GM23338 (cell line): ENCODE measurements around the gene ZC3H12C. TPM values are rescaled to one million over a fixed set of nuclear protein-coding genes. Genes with fewer than 3 reads are reported as not detected.

Experiments used
- ATAC-seq: fragments of 200-7000 bp; cut with Tn5 transposase; 3 replicates; pipeline ENCODE4 v1.9.1; 2020
- DNase-seq: peaks from one replicate; pipeline ENCODE4 v3.0.0-alpha.2; 2015; ENCODE audit warnings: low spot score
- H2AFZ ChIP-seq: fragments of 200-600 bp; sonication (generic); 2 replicates; pipeline ENCODE4 v1.8.0; 2016; ENCODE audit warnings: antibody characterized with exemption, mild to moderate bottlenecking, moderate library complexity
- H3F3A ChIP-seq: fragments of 200-600 bp; sonication (generic); replicated peaks from 2 replicates; pipeline ENCODE4 v1.8.0; 2017; ENCODE audit warnings: antibody characterized with exemption, mixed run types, low read depth
- H3K27ac ChIP-seq: fragments of 200-600 bp; sonication (generic); 2 replicates; pipeline ENCODE4 v1.6.1; 2016; ENCODE audit warnings: low read depth
- H3K27me3 ChIP-seq: fragments of 200-600 bp; sonication (generic); 2 replicates; pipeline ENCODE4 v1.8.0; 2016; ENCODE audit warnings: mild to moderate bottlenecking, mixed run types, moderate library complexity; ENCODE audit not compliant: insufficient read depth
- H3K36me3 ChIP-seq: fragments of 200-600 bp; sonication (generic); 2 replicates; pipeline ENCODE4 v1.8.0; 2016; ENCODE audit warnings: mild to moderate bottlenecking; ENCODE audit not compliant: insufficient read depth
- H3K4me1 ChIP-seq: fragments of 200-600 bp; sonication (generic); 2 replicates; pipeline ENCODE4 v1.8.0; 2016; ENCODE audit warnings: mild to moderate bottlenecking, moderate library complexity; ENCODE audit not compliant: insufficient read depth
- H3K4me2 ChIP-seq: fragments of 200-600 bp; sonication (generic); 2 replicates; pipeline ENCODE4 v1.7.1; 2017; ENCODE audit warnings: mixed run types
- H3K4me3 ChIP-seq: fragments of 200-600 bp; sonication (generic); 2 replicates; pipeline ENCODE4 v1.6.1; 2016; ENCODE audit warnings: mixed run types
- H3K79me2 ChIP-seq: fragments of 200-600 bp; sonication (generic); replicated peaks from 2 replicates; pipeline ENCODE4 v1.8.0; 2017; ENCODE audit warnings: mild to moderate bottlenecking; ENCODE audit not compliant: insufficient read depth
- H3K9me2 ChIP-seq: fragments of 200-600 bp; sonication (generic); 2 replicates; pipeline ENCODE4 v1.8.0; 2017; ENCODE audit not compliant: insufficient read depth
- H4K20me1 ChIP-seq: fragments of 200-600 bp; sonication (generic); replicated peaks from 2 replicates; pipeline ENCODE4 v1.8.0; 2017; ENCODE audit warnings: mild to moderate bottlenecking; ENCODE audit not compliant: insufficient read depth
- H3K27ac Mint-ChIP-seq: 2 replicates; pipeline ENCODE4 v1.8.0; 2020; ENCODE audit warnings: inconsistent platforms, mild to moderate bottlenecking, moderate library complexity, mixed read lengths
- H3K27me3 Mint-ChIP-seq: 3 replicates; pipeline ENCODE4 v1.8.0; 2022; ENCODE audit warnings: low read depth, mild to moderate bottlenecking, moderate library complexity, mixed read lengths, inconsistent platforms; ENCODE audit not compliant: insufficient read depth, poor library complexity
- H3K36me3 Mint-ChIP-seq: 3 replicates; pipeline ENCODE4 v1.8.0; 2021; ENCODE audit warnings: low read depth, mild to moderate bottlenecking, inconsistent platforms, moderate library complexity, mixed read lengths
- H3K4me1 Mint-ChIP-seq: 3 replicates; pipeline ENCODE4 v1.8.0; 2020; ENCODE audit warnings: mild to moderate bottlenecking, inconsistent platforms, mixed read lengths
- H3K4me3 Mint-ChIP-seq: 3 replicates; pipeline ENCODE4 v1.8.0; 2021; ENCODE audit warnings: moderate library complexity, mild to moderate bottlenecking, inconsistent platforms, mixed read lengths
- H3K9me3 Mint-ChIP-seq: 3 replicates; pipeline ENCODE4 v1.8.0; 2020; ENCODE audit warnings: moderate library complexity, mild to moderate bottlenecking, inconsistent platforms, mixed read lengths
- CREB1 ChIP-seq: fragments of 250-450 bp; sonication (Bioruptor Pico); IDR thresholded peaks from 2 replicates; pipeline ENCODE4 v1.5.0; 2020; ENCODE audit warnings: low read depth, mild to moderate bottlenecking, moderate library complexity
- CTCF ChIP-seq, 2 experiments: fragments of 200-600 bp in 1 of 2; sonication (generic) in 1 of 2; conservative IDR thresholded peaks; 2 replicates each; pipeline versions ENCODE4 v1.5.1 to v1.6.1; 2016 to 2017; ENCODE audit warnings: antibody characterized with exemption in 2 of 2, low read depth in 2 of 2, mild to moderate bottlenecking in 2 of 2, moderate library complexity in 1 of 2
- EZH2 ChIP-seq: fragments of 200-600 bp; sonication (generic); IDR thresholded peaks from one replicate; pipeline ENCODE4 v1.8.0; 2017; ENCODE audit warnings: antibody characterized with exemption, mild to moderate bottlenecking, low read depth; ENCODE audit not compliant: unreplicated experiment
- EZH2phosphoT487 ChIP-seq: fragments of 200-600 bp; sonication (generic); IDR thresholded peaks from one replicate; pipeline ENCODE4 v1.8.1; 2018; ENCODE audit warnings: antibody characterized with exemption; ENCODE audit not compliant: unreplicated experiment
- JUNB ChIP-seq: IDR thresholded peaks from one replicate; pipeline ENCODE4 v1.6.1; 2016; ENCODE audit warnings: antibody characterized with exemption; ENCODE audit not compliant: unreplicated experiment
- NANOG ChIP-seq: IDR thresholded peaks from 2 replicates; pipeline ENCODE4 v1.6.1; 2016; ENCODE audit warnings: antibody characterized with exemption, borderline replicate concordance
- POLR2AphosphoS5 ChIP-seq: IDR thresholded peaks from 2 replicates; pipeline ENCODE4 v1.6.1; 2016; ENCODE audit warnings: antibody characterized with exemption, low read depth
- STAT1 ChIP-seq: IDR thresholded peaks from one replicate; pipeline ENCODE4 v1.6.1; 2016; ENCODE audit warnings: antibody characterized with exemption; ENCODE audit not compliant: unreplicated experiment
- ZNF462 ChIP-seq: fragments of 250-450 bp; sonication (Bioruptor Pico); IDR thresholded peaks from 2 replicates; pipeline ENCODE4 v1.5.0; 2020; ENCODE audit warnings: mild to moderate bottlenecking, moderate library complexity
- polyA plus RNA-seq: library from polyadenylated mRNA; unstranded; fragments of >200 nt; fragmentation: Nextera tagmentation; extraction: Ambion mirVana; gene quantifications from 2 replicates; pipeline ENCODE4 v1.2.1, GENCODE V29; 2016
- total RNA-seq: library from RNA; depleted of rRNA; stranded (reverse); fragments of >200 nt; shearing (Covaris generic); gene quantifications from 2 replicates; pipeline ENCODE4 v1.2.3, GENCODE V29; 2014

ZC3H12C gene
- total and polyA plus RNA-seq, 2 experiments from 2014 or later: 0.55 to 2.4 TPM

GRCh38 chr11:110121204-110121603, 28.0 kb downstream of the ZC3H12C start (continued):
- no peak for TF ChIP-seq CTCF (conservative IDR thresholded peaks at IDR 0.05; ENCODE audit: low read depth in 2 of 2)
- no peak for TF ChIP-seq EZH2
- TF ChIP-seq STAT1: no peak

- no peaks in the 10 kb centered on the region for H3F3A ChIP-seq
- H4K20me1 ChIP-seq: no peaks in the 10 kb centered on the region
- ATAC-seq: no peak
- Mint-ChIP-seq H3K27ac (peak overlapping the region; percentile 79; the same call in 1 of the 2 replicates), H3K4me1 (peaks cover 30% of the 10 kb centered on the region), H3K36me3 (peaks cover 3% of the 10 kb centered on the region; the same call in 1 of the 3 replicates), H3K9me3 (no peaks in the 10 kb centered on the region), H3K27me3 (peaks cover 1% of the 10 kb centered on the region), H3K4me3 (no peak overlapping the region)
- no peak overlapping the region for H2AFZ ChIP-seq
- DNase-seq: peak; percentile 6
- TF ChIP-seq STAT1 (no peak), EZH2phosphoT487 (no peak), CREB1 (no peak), EZH2 (no peak), CTCF (conservative IDR thresholded peaks at IDR 0.05; ENCODE audit: low read depth in 2 of 2) (no peak), ZNF462 (CRISPR knock-in tag) (no peak), JUNB (no peak), POLR2AphosphoS5 (no peak), NANOG (no peak)
- H3K27me3 ChIP-seq: no peaks in the 10 kb centered on the region
- no peaks in the 10 kb centered on the region; the same call in 1 of the 2 replicates for H3K79me2 ChIP-seq
- peaks cover 8% of the 10 kb centered on the region for H3K4me1 ChIP-seq
- no peak overlapping the region for H3K4me3 ChIP-seq
- no peaks in the 10 kb centered on the region for H3K9me2 ChIP-seq
- H3K36me3 ChIP-seq: no peaks in the 10 kb centered on the region
- no peak overlapping the region for H3K27ac ChIP-seq
- H3K4me2 ChIP-seq: no peak overlapping the region
These were observed 29.8 kb downstream of the ZC3H12C start for GRCh38 chr11:110123003-110123402.
